GM12878 (cell line): ENCODE measurements around the gene CLIP2. TPM values are rescaled to one million over a fixed set of nuclear protein-coding genes. Genes with fewer than 3 reads are reported as not detected.

Source experiments
- CEBPZ ChIP-seq: fragments of 150-350 bp; IDR thresholded peaks from 2 replicates; pipeline ENCODE4 v1.6.1; 2016; ENCODE audit warnings: low read depth, low read length
- HCFC1 ChIP-seq: fragments of 150-350 bp; IDR thresholded peaks from 2 replicates; pipeline ENCODE4 v1.6.1; 2014; ENCODE audit warnings: low read length
- HDAC2 ChIP-seq: fragments of 200-600 bp; sonication (generic); IDR thresholded peaks from 2 replicates; pipeline ENCODE4 v1.6.1; 2017
- HSF1 ChIP-seq: fragments of 150-350 bp; IDR thresholded peaks from 2 replicates; pipeline ENCODE4 v1.6.1; 2014; ENCODE audit warnings: mild to moderate bottlenecking, low read depth, low read length
- KDM1A ChIP-seq: fragments of 200-600 bp; sonication (generic); IDR thresholded peaks from 2 replicates; pipeline ENCODE4 v1.6.1; 2016; ENCODE audit warnings: borderline replicate concordance
- LARP7 ChIP-seq: fragments of 450-650 bp; IDR thresholded peaks from 2 replicates; pipeline ENCODE4 v1.6.1; 2017; ENCODE audit warnings: mild to moderate bottlenecking
- MTA3 ChIP-seq: IDR thresholded peaks from 2 replicates; pipeline ENCODE4 v1.6.1; 2012; ENCODE audit warnings: low read length, inconsistent platforms, borderline replicate concordance
- NFYB ChIP-seq: IDR thresholded peaks from 2 replicates; pipeline ENCODE4 v1.6.1; 2011; ENCODE audit warnings: low read depth, mild to moderate bottlenecking, low read length, improper control_type of control experiment, moderate library complexity; ENCODE audit not compliant: insufficient read depth
- RELB ChIP-seq: fragments of 450-650 bp; IDR thresholded peaks from 2 replicates; pipeline ENCODE4 v1.6.1; 2017; ENCODE audit warnings: low read depth, mild to moderate bottlenecking, moderate library complexity
- SRF ChIP-seq, 2 experiments: IDR thresholded peaks; 2 replicates each; pipeline ENCODE4 v1.6.1; 2011; ENCODE audit warnings: low read depth in 2 of 2, low read length in 2 of 2, mild to moderate bottlenecking in 1 of 2, moderate library complexity in 1 of 2
- YBX1 ChIP-seq: fragments of 450-650 bp; IDR thresholded peaks from 2 replicates; pipeline ENCODE4 v1.6.1; 2016; ENCODE audit warnings: antibody characterized with exemption
- ZZZ3 ChIP-seq: IDR thresholded peaks from 2 replicates; pipeline ENCODE4 v1.6.1; 2011; ENCODE audit warnings: low read depth; ENCODE audit not compliant: control insufficient read depth, insufficient read length
- polyA plus RNA-seq, 11 experiments: library from polyadenylated mRNA; depleted of rRNA in 4 of 11; unstranded in 6 of 11; stranded (reverse) in 5 of 11; fragments of >200 nt; fragmentation: Nextera tagmentation in 4 of 11; fragmentation: Illumina TruSeq in 1 of 11; extraction: Ambion mirVana in 4 of 11; extraction: Trizol in 1 of 11; gene quantifications; 1 replicate in 1 of 11; 2 replicates in 10 of 11; pipeline versions ENCODE4 v1.2.1 to v1.2.3, GENCODE V29; 2011 to 2016; ENCODE audit warnings: inconsistent platforms in 2 of 11, missing spikeins in 2 of 11, low read depth in 1 of 11
- total RNA-seq, 4 experiments: library from RNA; depleted of rRNA in 3 of 4; stranded (reverse); fragments of >200 nt in 3 of 4; fragmentation: Illumina TruSeq in 1 of 4; extraction: Trizol in 1 of 4; gene quantifications; 2 replicates each; pipeline versions ENCODE4 v1.2.1 to v1.2.3, GENCODE V29; 2013 to 2021

Gene CLIP2
- total and polyA plus RNA-seq, 10 of the 15 experiments (the other 5 are each of a cell fraction or from before 2014, with no cell fraction given) = 0.26 to 56.3 (median 21.0) TPM

GRCh38 chr7:74262639-74263398 is 26.4 kb upstream of the CLIP2 start (continued):
- TF ChIP-seq CEBPZ (no peak), NFYB (no peak), HSF1 (no peak), HDAC2 (no peak), ZZZ3 (no peak), MTA3 (no peak), LARP7 (no peak), YBX1 (no peak), RELB (no peak), KDM1A (no peak), SRF (IDR thresholded peaks at IDR 0.05; ENCODE audit: low read depth in 2 of 2, low read length in 2 of 2) (no peak), HCFC1 (no peak)
